Cerebellar cortex (tissue), 1 donor: Measurements from ENCODE around the gene NR2C2AP.

ENCODE experiments used
- DNase-seq: peaks from one replicate; pipeline ENCODE4 v3.0.0-alpha.2; 2015; ENCODE audit warnings: low spot score

Gene NR2C2AP

GRCh38 chr19:19214892-19215291 is 11.7 kb upstream of the NR2C2AP start:
- no peak for DNase-seq

GRCh38 chr19:19214159-19214490 is 10.9 kb upstream of the NR2C2AP start:
- no peak for DNase-seq

DNA sequence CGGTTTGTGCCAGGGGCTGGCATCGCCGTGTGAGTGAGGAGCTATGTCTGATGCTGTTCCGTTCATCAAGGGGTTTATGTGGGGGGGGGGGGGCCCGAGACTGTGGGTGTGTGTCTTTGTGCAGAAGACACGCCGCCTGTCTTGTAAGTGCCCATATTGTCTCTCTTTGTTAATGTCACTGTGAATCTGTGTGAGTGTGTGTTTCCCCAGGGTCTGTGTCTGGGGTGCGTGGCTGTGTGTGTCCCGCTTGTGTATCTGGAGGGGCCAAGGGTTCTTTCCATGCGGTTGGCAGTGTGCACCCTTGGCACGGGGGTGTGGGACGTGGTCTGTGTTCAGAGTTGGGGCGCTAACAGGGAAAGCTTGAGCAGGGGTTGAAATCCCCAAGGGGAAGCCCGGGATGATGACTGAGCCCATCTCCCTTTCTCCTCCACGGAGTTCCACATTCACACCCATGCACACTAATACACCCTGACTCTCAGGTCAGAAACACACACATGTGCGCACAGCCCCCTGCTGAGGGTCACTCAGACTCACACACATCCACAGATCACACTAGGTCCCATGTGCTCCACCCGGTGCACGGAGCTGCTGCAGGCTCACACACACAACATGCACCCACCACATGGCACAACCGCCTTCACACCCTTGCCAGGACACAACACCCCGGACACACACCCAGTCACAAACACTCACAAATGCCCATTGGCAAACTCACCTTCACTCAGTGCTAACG is 10.4 kb upstream of the NR2C2AP start:
- DNase-seq: no peak

GRCh38 chr19:19212916-19213315 is 9.7 kb upstream of the NR2C2AP start:
- no peak for DNase-seq

DNA sequence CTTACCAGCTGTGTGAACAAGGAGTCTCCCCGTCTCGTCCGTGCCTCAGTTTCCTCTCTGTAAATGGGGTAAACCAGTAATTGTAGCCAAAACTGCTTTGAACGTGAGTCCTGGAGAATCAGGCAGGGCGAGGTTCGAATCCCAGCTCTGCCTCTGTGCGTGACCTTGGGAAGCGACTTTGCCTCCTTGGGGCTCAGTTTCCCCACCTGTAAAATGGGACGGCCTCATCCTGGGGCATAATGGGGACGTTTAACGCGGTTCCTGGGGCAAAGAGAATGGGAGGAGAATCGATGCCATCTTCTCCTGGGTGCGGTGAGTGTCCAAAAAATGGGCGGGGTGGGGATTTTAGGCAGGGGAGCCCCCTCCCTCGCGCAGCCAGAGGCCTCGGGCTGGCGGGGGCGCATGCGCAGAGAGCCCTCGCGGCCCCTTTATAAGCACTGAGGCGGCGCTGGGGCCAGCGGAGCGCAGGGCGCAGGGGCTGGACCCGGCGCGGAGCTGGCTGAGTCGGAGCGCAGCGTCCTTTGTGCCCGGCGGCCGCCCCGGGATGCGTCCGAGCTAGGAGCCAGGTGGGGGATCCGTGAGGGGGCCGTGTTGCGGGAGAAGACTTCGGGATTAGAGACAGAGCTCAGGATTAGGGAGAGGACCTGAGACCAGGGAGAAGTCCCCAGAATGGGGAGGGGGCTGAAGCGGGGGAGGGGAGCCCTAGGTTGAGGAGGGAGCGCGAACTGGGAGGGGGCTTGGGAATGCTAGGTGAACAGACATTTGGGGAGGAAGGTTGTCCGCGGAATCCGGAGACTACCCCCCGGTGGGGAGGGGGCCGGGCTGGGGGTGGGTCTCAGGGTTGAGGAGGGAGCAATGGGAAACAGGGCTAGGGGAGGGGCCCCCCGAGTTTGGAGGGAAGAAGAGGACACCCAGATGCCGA is 8.5 kb upstream of the NR2C2AP start, which contains the start of gene NCAN:
Gene NCAN, plus strand, starts transcription at position 460 of the 922 bp plus-strand sequence. CDS start 4,996 bp downstream, outside the sequence.
- DNase-seq: peak; percentile 33

DNA sequence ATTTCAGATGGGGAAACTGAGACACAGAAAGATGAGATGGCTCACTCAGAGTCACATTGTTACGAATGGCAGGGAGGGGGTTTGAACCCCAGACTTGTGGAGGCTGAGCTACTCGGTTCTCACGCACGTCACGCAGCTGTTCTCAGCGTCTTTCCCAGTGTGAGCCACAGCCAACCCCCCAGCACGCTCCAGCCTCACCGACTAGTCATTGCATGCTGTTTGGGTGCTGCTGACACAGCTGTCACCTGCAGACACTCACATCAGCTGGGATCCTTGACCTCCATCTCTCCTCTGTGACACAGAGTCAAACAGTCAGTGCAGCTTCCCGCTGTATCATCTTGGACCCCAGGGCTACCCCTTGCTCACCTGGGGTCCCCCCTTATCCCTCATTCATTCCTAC is 6.2 kb upstream of the NR2C2AP start:
- no peak for DNase-seq

DNA sequence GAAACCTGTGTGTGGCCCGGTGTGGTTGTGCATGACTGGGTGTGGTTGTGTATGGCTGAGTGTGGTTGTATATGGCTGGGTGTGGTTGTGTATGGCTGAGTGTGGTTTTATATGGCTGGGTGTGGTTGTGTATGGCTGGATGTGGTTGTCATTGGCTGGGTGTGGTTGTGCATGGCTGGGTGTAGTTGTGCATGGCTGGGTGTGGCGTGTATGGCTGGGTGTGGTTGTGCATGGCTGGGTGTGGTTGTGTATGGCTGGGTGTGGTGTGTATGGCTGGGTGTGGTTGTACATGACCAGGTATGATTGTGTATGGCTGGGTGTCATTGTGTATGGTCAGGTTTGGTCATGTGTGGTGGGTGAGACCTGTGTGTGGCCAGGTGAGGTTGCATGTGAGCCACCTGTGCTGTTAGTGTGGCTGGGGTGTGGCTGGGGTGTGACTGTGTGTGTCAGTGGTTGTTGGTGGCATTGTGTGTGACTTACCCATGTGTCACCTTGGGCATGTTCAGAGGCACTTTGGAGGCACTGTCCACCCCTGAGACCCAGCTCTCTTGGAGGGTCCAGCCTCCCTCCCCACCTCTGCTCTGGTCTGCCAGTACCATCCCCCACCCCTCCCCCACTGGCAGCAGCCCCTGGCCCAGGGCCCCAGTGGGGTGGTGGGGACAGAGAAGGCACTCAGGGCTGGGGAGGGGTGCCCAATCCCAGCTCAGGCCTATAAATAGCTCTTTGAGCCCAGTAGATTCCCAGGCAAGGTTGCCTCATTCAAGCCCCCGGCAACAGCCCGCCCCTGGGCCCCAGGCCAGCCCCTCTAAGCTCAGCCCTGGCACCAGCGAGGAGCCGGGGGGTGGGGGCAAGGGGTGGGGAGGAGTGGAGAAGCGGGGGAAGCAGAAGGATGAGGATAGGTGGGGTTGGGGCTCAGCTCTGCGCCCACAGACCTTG is 4.7 kb upstream of the NR2C2AP start:
- DNase-seq: no peak

- no peak for DNase-seq
These were observed 3.7 kb upstream of the NR2C2AP start for GRCh38 chr19:19206938-19207337.

GRCh38 chr19:19205416-19206410 is 2.5 kb upstream of the NR2C2AP start:
- peak; percentile 25 for DNase-seq

- no peak for DNase-seq
These were observed 967 bp upstream of the NR2C2AP start for GRCh38 chr19:19204181-19204580.

DNA sequence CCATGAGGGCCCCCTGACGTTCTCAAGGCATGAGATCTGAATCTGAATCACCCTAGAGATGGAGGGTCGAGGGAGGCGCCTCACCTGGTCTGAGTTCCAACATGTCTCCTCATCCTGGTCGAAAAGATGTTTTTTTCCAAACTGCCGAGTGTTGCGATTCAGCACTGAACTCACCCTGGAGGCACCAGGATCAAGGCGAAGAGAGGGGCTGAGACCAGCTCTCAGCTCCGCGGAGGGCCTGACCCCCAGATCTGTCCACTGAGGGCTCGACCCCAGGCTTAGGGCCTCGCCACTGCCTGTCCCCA is 555 bp downstream of the NR2C2AP start:
- DNase-seq: peak; percentile 28

- no peak for DNase-seq
These were observed 1.2 kb downstream of the NR2C2AP start for GRCh38 chr19:19201697-19202630.

GRCh38 chr19:19193926-19194325 is 9.3 kb downstream of the NR2C2AP start:
- DNase-seq: no peak

- DNase-seq: no peak
These were observed 10.2 kb downstream of the NR2C2AP start for GRCh38 chr19:19192910-19193423.

- DNase-seq: peak; percentile 100
These were observed 10.9 kb downstream of the NR2C2AP start, which contains the start of the genes BORCS8 and RFXANK for GRCh38 chr19:19192078-19192882. TSS of gene BORCS8 (minus strand) at chr19:19192152. CDS start at chr19:19192117, 35 bp downstream. TSS of gene RFXANK (plus strand) at chr19:19192258. CDS start at chr19:19193947, 1,689 bp downstream.

GRCh38 chr19:19191768-19192077 is 11.5 kb downstream of the NR2C2AP start:
- no peak for DNase-seq

DNA sequence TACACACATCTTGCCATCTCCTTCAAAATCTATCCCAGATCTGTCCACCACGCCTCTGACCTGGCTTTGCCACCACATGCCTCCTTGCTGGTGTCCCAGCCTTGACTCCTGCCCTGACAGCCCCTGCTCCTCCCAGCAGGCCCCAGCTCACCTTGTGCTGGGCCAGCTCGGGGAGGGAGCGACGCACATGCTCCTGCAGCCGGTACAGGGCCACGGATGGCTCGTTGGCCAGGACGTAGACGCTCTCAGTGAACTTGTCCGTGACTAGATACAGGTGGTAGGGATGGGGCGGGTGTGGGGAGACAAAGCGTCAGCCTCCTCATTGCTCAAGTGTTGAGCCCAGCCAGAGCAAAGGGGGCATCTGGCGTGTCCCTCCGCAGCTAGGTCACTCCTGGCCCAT is 16.5 kb downstream of the NR2C2AP start:
- DNase-seq: no peak

DNA sequence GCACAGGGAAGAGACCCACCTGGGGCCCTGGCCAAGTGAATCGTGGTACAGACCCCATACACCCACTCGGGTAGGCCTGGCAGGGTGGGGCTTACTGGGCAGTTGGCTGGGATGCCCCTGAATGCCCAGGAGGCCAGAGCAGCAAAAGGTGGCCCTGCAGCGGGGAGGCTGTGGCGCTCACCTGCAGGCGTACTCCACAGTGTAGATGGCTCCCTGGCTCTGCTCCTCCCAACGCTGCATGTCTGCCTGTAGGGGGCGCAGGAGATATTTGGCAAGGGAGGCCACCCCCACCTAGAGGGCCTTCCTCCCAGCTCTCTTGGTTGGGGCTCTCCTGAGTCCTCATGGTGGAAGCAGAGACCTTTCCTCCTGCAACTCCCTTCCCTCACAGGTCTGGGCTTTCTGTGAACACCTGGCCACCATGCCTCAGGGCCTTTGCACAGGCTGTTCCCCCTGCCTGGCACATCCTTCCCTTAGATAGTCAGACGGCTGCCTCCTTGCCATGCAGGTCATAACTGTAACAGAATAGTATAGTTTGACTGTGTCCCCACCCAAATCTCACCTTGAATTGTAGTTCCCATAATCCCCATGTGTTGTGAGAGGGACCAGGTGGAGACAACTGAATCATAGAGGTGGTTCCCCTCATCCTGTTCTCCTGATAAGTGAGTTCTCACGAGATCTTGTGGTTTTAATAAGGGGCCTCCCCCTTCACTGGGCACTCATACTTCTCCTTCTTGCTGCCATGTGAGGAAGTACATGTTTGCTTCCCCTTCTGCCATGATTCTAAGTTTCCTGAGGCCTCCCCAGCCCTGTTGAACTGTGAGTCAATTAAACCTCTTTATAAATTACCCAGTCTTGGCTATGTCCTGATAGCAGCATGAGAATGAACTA is 17.1 kb downstream of the NR2C2AP start:
- DNase-seq: peak; percentile 38
